Fibroblast of mammary gland (primary cell): ENCODE results near the gene MRGPRX2.

Source experiments
- DNase-seq: peaks from one replicate; pipeline ENCODE4 v3.0.0-alpha.2; 2010; ENCODE audit warnings: low read depth
- H3K4me3 ChIP-seq: 2 replicates; pipeline ENCODE4 v1.5.1; 2011; ENCODE audit warnings: low read depth, mild to moderate bottlenecking, low read length, moderate library complexity; ENCODE audit not compliant: control insufficient read depth
- CTCF ChIP-seq: conservative IDR thresholded peaks from 2 replicates; pipeline ENCODE4 v1.5.1; 2011; ENCODE audit warnings: low read depth, low read length, inconsistent platforms; ENCODE audit not compliant: control insufficient read depth, insufficient read depth

The MRGPRX2 gene

GRCh38 chr11:19020831-19021230 lies 39.7 kb downstream of the MRGPRX2 start:
- TF ChIP-seq CTCF = no peak

GRCh38 chr11:19018901-19019300 lies 41.6 kb downstream of the MRGPRX2 start:
- DNase-seq = no peak
- no peak for TF ChIP-seq CTCF
- H3K4me3 ChIP-seq = no peak overlapping the region

More at GRCh38 chr11:19020831-19021230, 39.7 kb downstream of the MRGPRX2 start:
- no peak for DNase-seq
- no peak overlapping the region for H3K4me3 ChIP-seq

- H3K4me3 ChIP-seq = no peak overlapping the region
- DNase-seq = no peak
- TF ChIP-seq CTCF = peak; percentile 20
Measured at GRCh38 chr11:19013181-19013857, 47.2 kb downstream of the MRGPRX2 start.

GRCh38 chr11:19012636-19013035 lies 47.9 kb downstream of the MRGPRX2 start:
- no peak for DNase-seq
- no peak overlapping the region for H3K4me3 ChIP-seq
- TF ChIP-seq CTCF = no peak
